AG08395 (cell line): ENCODE data around the gene NDUFB7.
A peak's percentile ranks its signal among the peaks of the same experiment; 100 is the strongest.
"Not testable (repeated sequence)": the region's sequence is repeated elsewhere in the genome, so short reads cannot be mapped to it uniquely, and the experiment has no call there.

Source experiments
- DNase-seq: peaks from one replicate; pipeline ENCODE4 v3.0.0; 2012; ENCODE audit warnings: mixed read lengths, low spot score

NDUFB7 gene

GRCh38 chr19:14553042-14553938, 18.6 kb downstream of the NDUFB7 start:
- DNase-seq = no peak

- not testable (repeated sequence) for DNase-seq
Observed at GRCh38 chr19:14552006-14552360, 19.9 kb downstream of the NDUFB7 start.

GRCh38 chr19:14551134-14552005, 20.5 kb downstream of the NDUFB7 start:
- peak; percentile 60 for DNase-seq

GRCh38 chr19:14550201-14550754, 21.6 kb downstream of the NDUFB7 start:
- DNase-seq = no peak

- DNase-seq = no peak
Observed at GRCh38 chr19:14545716-14546082, 26.2 kb downstream of the NDUFB7 start.

- DNase-seq = no peak
Observed at GRCh38 chr19:14544977-14545715, 26.7 kb downstream of the NDUFB7 start.

GRCh38 chr19:14544047-14544446, 27.8 kb downstream of the NDUFB7 start:
- DNase-seq = no peak

GRCh38 chr19:14542711-14543328, 29.0 kb downstream of the NDUFB7 start:
- peak; percentile 62 for DNase-seq

GRCh38 chr19:14541979-14542378, 29.9 kb downstream of the NDUFB7 start:
- DNase-seq = not testable (repeated sequence)

- DNase-seq = no peak
Observed at GRCh38 chr19:14540741-14541525, 30.9 kb downstream of the NDUFB7 start.

- DNase-seq = peak; percentile 43
Observed at GRCh38 chr19:14536926-14537692, 34.8 kb downstream of the NDUFB7 start.

GRCh38 chr19:14533450-14533849, 38.4 kb downstream of the NDUFB7 start:
- DNase-seq = no peak

GRCh38 chr19:14530506-14530905, 41.4 kb downstream of the NDUFB7 start:
- DNase-seq = no peak

GRCh38 chr19:14530005-14530348, 41.9 kb downstream of the NDUFB7 start:
- no peak for DNase-seq

- peak; percentile 99 for DNase-seq
Observed at GRCh38 chr19:14529254-14530004, 42.4 kb downstream of the NDUFB7 start, which contains the start of gene TECR. TECR (plus strand) TSS chr19:14529594; CDS start chr19:14529697, 103 bp downstream.

- no peak for DNase-seq
Observed at GRCh38 chr19:14528419-14529253, 43.2 kb downstream of the NDUFB7 start.

- no peak for DNase-seq
Observed at GRCh38 chr19:14526423-14526822, 45.4 kb downstream of the NDUFB7 start.

- no peak for DNase-seq
Observed at GRCh38 chr19:14525729-14526128, 46.1 kb downstream of the NDUFB7 start.
